Measurements from ENCODE around the gene TRIM67. TPM values are rescaled to one million over a fixed set of nuclear protein-coding genes. Genes with fewer than 3 reads are reported as not detected.

TRIM67 gene
- polyA plus RNA-seq, 1 donor from 2014 or later = 8.0 TPM

- Histone ChIP-seq H3K4me2 (ENCODE audit: low read length) (no peak overlapping the region), H4K20me1 (ENCODE audit: insufficient read depth) (no peaks in the 10 kb centered on the region), H3K4me3 (ENCODE audit: low read length) (no peak overlapping the region), H2AFZ (ENCODE audit: low read depth, low read length) (no peak overlapping the region), H3K27me3 (ENCODE audit: insufficient read depth, low read depth, low read length) (no peaks in the 10 kb centered on the region), H3K27ac (ENCODE audit: low read length) (no peak overlapping the region), H3F3A (ENCODE audit: insufficient read depth, low read length, poor library complexity, severe bottlenecking) (no peaks in the 10 kb centered on the region), H3K9me2 (ENCODE audit: insufficient read depth, low read length) (no peaks in the 10 kb centered on the region), H3K79me2 (replicated peaks; ENCODE audit: insufficient read depth, low read length) (peaks cover 14% of the 10 kb centered on the region), H3K36me3 (ENCODE audit: insufficient read depth, low read length) (no peaks in the 10 kb centered on the region), H3K9me3 (ENCODE audit: low read length) (no peaks in the 10 kb centered on the region), H3K9ac (ENCODE audit: low read length) (no peak overlapping the region)
- TF ChIP-seq SMC3 (conservative IDR thresholded peaks at IDR 0.05; ENCODE audit: poor library complexity) (no peak), EZH2 (IDR thresholded peaks at IDR 0.05; ENCODE audit: borderline replicate concordance, insufficient read depth, low read length, poor library complexity, severe bottlenecking) (no peak), MXI1 (conservative IDR thresholded peaks at IDR 0.05; ENCODE audit: poor library complexity, severe bottlenecking) (no peak), CTCF (IDR thresholded peaks at IDR 0.05; ENCODE audit: poor library complexity, severe bottlenecking) (no peak), EP300 (conservative IDR thresholded peaks at IDR 0.05; ENCODE audit: poor library complexity, severe bottlenecking) (no peak), TAF1 (IDR thresholded peaks at IDR 0.05; ENCODE audit: low read depth) (no peak), RAD21 (conservative IDR thresholded peaks at IDR 0.05) (no peak), POLR2AphosphoS5 (IDR thresholded peaks at IDR 0.05) (no peak), REST (IDR thresholded peaks at IDR 0.05; ENCODE audit: borderline replicate concordance) (no peak)
These were observed 9.0 kb downstream of the TRIM67 start for GRCh38 chr1:231170875-231171274.

GRCh38 chr1:231171623-231172197 is 9.9 kb downstream of the TRIM67 start:
- Histone ChIP-seq H3K9me3 (ENCODE audit: low read length) (no peaks in the 10 kb centered on the region), H3K4me3 (ENCODE audit: low read length) (no peak overlapping the region), H3K36me3 (ENCODE audit: insufficient read depth, low read length) (no peaks in the 10 kb centered on the region), H3K79me2 (replicated peaks; ENCODE audit: insufficient read depth, low read length) (peaks cover 10% of the 10 kb centered on the region), H3K27me3 (ENCODE audit: insufficient read depth, low read depth, low read length) (no peaks in the 10 kb centered on the region), H3K4me2 (ENCODE audit: low read length) (no peak overlapping the region), H3K9ac (ENCODE audit: low read length) (no peak overlapping the region), H3F3A (ENCODE audit: insufficient read depth, low read length, poor library complexity, severe bottlenecking) (no peaks in the 10 kb centered on the region), H3K9me2 (ENCODE audit: insufficient read depth, low read length) (no peaks in the 10 kb centered on the region), H2AFZ (ENCODE audit: low read depth, low read length) (no peak overlapping the region), H3K27ac (ENCODE audit: low read length) (no peak overlapping the region), H4K20me1 (ENCODE audit: insufficient read depth) (no peaks in the 10 kb centered on the region)
- no peak for TF ChIP-seq RAD21 (conservative IDR thresholded peaks at IDR 0.05)

Measured in neural cell (in vitro differentiated cells).